ENCODE results near the gene PUSL1.
A peak's percentile ranks its signal among the peaks of the same experiment; 100 is the strongest.

PUSL1 gene

DNA sequence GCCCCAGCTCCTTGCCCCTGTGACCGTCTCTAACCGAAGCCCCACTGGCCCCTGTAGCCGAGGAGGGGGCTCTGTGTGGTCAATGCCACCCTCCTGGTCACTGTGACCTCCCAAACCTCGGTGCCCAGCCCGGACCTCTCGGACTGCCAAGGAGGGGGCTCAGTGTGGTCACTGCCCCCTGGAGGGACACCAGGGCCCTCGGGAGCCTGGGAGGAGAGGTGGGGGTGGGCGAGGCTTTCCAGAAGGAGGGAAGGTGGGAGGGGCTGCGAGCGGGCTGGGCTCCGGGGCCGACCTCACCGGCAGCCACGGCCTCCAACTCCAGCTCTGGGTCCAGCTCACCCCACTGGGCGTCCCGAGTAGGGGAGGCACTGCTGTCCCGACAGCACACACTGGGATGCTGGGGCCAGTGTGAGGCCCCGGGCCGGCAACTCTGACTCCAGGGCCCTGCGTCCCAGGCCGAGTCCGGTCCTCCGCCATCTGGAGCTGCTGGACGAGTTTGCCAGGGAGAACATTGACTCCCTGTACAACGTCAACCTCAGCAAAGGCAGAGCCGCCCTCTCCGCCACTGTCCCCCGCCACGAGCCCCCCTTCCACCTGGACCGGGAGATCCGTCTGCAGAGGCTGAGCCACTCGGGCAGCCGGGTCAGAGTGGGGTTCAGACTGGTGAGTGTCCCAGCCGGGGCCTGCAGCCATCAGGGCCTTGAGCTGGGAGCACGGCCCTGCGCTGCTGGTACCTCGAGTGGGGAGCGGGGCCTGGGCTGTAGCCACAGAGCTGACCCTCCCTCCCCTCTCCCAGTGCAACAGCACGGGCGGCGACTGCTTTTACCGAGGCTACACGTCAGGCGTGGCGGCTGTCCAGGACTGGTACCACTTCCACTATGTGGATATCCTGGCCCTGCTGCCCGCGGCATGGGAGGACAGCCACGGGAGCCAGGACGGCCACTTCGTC, 21.8 kb upstream of the PUSL1 start:
- Histone ChIP-seq H3K36me3 (ENCODE audit: control insufficient read depth, insufficient read depth, low read length) (no peaks in the 10 kb centered on the region), H3K27me3 (replicated peaks; ENCODE audit: control insufficient read depth, insufficient read depth, low read length, poor library complexity, severe bottlenecking) (no peaks in the 10 kb centered on the region), H3K9me3 (ENCODE audit: control insufficient read depth, low read length) (no peaks in the 10 kb centered on the region), H3K4me1 (ENCODE audit: control insufficient read depth, insufficient read depth, low read length, poor library complexity, severe bottlenecking) (no peaks in the 10 kb centered on the region), H3K4me3 (ENCODE audit: insufficient read depth, low read depth, low read length, poor library complexity, severe bottlenecking) (no peak overlapping the region), H3K27ac (ENCODE audit: insufficient read depth, low read length, poor library complexity, severe bottlenecking) (no peak overlapping the region)
- DNase-seq = no peak

- Histone ChIP-seq H3K9me3 (ENCODE audit: control insufficient read depth, low read length) (no peaks in the 10 kb centered on the region), H3K27me3 (replicated peaks; ENCODE audit: control insufficient read depth, insufficient read depth, low read length, poor library complexity, severe bottlenecking) (no peaks in the 10 kb centered on the region), H3K36me3 (ENCODE audit: control insufficient read depth, insufficient read depth, low read length) (no peaks in the 10 kb centered on the region), H3K4me1 (ENCODE audit: control insufficient read depth, insufficient read depth, low read length, poor library complexity, severe bottlenecking) (no peaks in the 10 kb centered on the region), H3K4me3 (ENCODE audit: insufficient read depth, low read depth, low read length, poor library complexity, severe bottlenecking) (no peak overlapping the region), H3K27ac (ENCODE audit: insufficient read depth, low read length, poor library complexity, severe bottlenecking) (no peak overlapping the region)
- no peak for DNase-seq
Observed at GRCh38 chr1:1287288-1288110, 20.9 kb upstream of the PUSL1 start.

GRCh38 chr1:1290238-1290731, 18.1 kb upstream of the PUSL1 start:
- no peaks in the 10 kb centered on the region for H3K27me3 ChIP-seq (replicated peaks; ENCODE audit: control insufficient read depth, insufficient read depth, low read length, poor library complexity, severe bottlenecking)
- no peaks in the 10 kb centered on the region for H3K9me3 ChIP-seq (ENCODE audit: control insufficient read depth, low read length)
- H3K36me3 ChIP-seq (ENCODE audit: control insufficient read depth, insufficient read depth, low read length) = no peaks in the 10 kb centered on the region
- no peak overlapping the region for H3K27ac ChIP-seq (ENCODE audit: insufficient read depth, low read length, poor library complexity, severe bottlenecking)
- no peaks in the 10 kb centered on the region for H3K4me1 ChIP-seq (ENCODE audit: control insufficient read depth, insufficient read depth, low read length, poor library complexity, severe bottlenecking)
- peak in 2 of 3 donors; percentile 23 to 52 for DNase-seq
- H3K4me3 ChIP-seq (ENCODE audit: insufficient read depth, low read depth, low read length, poor library complexity, severe bottlenecking) = no peak overlapping the region

GRCh38 chr1:1291023-1291528, 17.3 kb upstream of the PUSL1 start:
- Histone ChIP-seq H3K9me3 (ENCODE audit: control insufficient read depth, low read length) (no peaks in the 10 kb centered on the region), H3K36me3 (ENCODE audit: control insufficient read depth, insufficient read depth, low read length) (no peaks in the 10 kb centered on the region), H3K27me3 (replicated peaks; ENCODE audit: control insufficient read depth, insufficient read depth, low read length, poor library complexity, severe bottlenecking) (no peaks in the 10 kb centered on the region), H3K4me3 (ENCODE audit: insufficient read depth, low read depth, low read length, poor library complexity, severe bottlenecking) (no peak overlapping the region), H3K27ac (ENCODE audit: insufficient read depth, low read length, poor library complexity, severe bottlenecking) (no peak overlapping the region), H3K4me1 (ENCODE audit: control insufficient read depth, insufficient read depth, low read length, poor library complexity, severe bottlenecking) (no peaks in the 10 kb centered on the region)
- DNase-seq = no peak

DNA sequence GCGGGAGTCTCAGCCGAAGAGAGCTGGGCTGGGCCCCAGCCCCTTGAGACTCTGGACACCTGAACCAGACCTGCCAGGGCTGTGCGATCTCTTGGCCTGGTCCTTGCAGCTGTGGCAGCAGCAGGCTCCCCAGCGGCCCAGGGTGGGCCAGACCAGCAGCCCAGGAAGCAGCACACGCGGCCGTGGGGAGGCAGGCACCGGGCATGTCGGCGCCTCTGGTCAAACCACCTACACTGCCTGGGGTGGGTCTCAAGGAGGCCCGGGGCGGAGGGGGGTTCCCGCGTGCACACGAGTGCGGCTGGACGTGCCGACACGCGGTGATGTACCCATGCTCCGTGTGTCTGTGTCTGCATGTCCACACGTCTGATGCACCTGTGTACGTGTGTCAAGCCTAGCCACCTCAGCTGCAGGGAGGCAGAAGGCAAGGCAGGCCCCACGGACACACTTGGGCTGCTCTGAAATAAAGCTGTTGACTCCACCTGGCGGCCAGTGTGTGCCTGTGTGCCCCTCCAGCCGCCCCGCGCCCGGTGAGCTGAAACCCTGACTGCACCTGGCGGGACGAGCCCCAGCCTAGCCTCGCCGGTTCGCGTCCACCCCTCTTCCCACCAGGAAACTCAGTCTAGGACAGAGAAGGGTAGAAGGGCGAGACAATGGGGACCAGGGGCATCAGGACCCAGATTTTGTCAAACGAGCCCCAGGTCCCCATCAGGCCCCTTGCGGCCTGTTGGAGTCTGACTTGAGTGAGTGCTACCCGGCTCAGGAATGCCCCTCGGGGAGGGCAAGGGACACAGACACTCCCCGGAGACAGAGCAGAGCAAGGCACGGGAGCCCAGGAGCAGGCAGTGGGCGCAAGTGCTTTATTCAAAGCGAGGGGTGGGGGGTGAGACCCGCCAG, 16.6 kb upstream of the PUSL1 start:
- Histone ChIP-seq H3K27ac (ENCODE audit: insufficient read depth, low read length, poor library complexity, severe bottlenecking) (no peak overlapping the region), H3K4me1 (ENCODE audit: control insufficient read depth, insufficient read depth, low read length, poor library complexity, severe bottlenecking) (no peaks in the 10 kb centered on the region), H3K9me3 (ENCODE audit: control insufficient read depth, low read length) (no peaks in the 10 kb centered on the region), H3K27me3 (replicated peaks; ENCODE audit: control insufficient read depth, insufficient read depth, low read length, poor library complexity, severe bottlenecking) (no peaks in the 10 kb centered on the region), H3K36me3 (ENCODE audit: control insufficient read depth, insufficient read depth, low read length) (no peaks in the 10 kb centered on the region), H3K4me3 (ENCODE audit: insufficient read depth, low read depth, low read length, poor library complexity, severe bottlenecking) (no peak overlapping the region)
- peak; percentile 24 to 48 (median 36) for DNase-seq

GRCh38 chr1:1292442-1292779, 16.0 kb upstream of the PUSL1 start:
- DNase-seq = no peak
- Histone ChIP-seq H3K4me1 (ENCODE audit: control insufficient read depth, insufficient read depth, low read length, poor library complexity, severe bottlenecking) (no peaks in the 10 kb centered on the region), H3K4me3 (ENCODE audit: insufficient read depth, low read depth, low read length, poor library complexity, severe bottlenecking) (no peak overlapping the region), H3K36me3 (ENCODE audit: control insufficient read depth, insufficient read depth, low read length) (no peaks in the 10 kb centered on the region), H3K9me3 (ENCODE audit: control insufficient read depth, low read length) (no peaks in the 10 kb centered on the region), H3K27me3 (replicated peaks; ENCODE audit: control insufficient read depth, insufficient read depth, low read length, poor library complexity, severe bottlenecking) (no peaks in the 10 kb centered on the region), H3K27ac (ENCODE audit: insufficient read depth, low read length, poor library complexity, severe bottlenecking) (no peak overlapping the region)

- Histone ChIP-seq H3K27ac (ENCODE audit: insufficient read depth, low read length, poor library complexity, severe bottlenecking) (no peak overlapping the region), H3K9me3 (ENCODE audit: control insufficient read depth, low read length) (no peaks in the 10 kb centered on the region), H3K27me3 (replicated peaks; ENCODE audit: control insufficient read depth, insufficient read depth, low read length, poor library complexity, severe bottlenecking) (no peaks in the 10 kb centered on the region), H3K36me3 (ENCODE audit: control insufficient read depth, insufficient read depth, low read length) (no peaks in the 10 kb centered on the region), H3K4me1 (ENCODE audit: control insufficient read depth, insufficient read depth, low read length, poor library complexity, severe bottlenecking) (no peaks in the 10 kb centered on the region), H3K4me3 (ENCODE audit: insufficient read depth, low read depth, low read length, poor library complexity, severe bottlenecking) (no peak overlapping the region)
- DNase-seq = no peak
Observed at GRCh38 chr1:1292851-1293250, 15.5 kb upstream of the PUSL1 start.

DNA sequence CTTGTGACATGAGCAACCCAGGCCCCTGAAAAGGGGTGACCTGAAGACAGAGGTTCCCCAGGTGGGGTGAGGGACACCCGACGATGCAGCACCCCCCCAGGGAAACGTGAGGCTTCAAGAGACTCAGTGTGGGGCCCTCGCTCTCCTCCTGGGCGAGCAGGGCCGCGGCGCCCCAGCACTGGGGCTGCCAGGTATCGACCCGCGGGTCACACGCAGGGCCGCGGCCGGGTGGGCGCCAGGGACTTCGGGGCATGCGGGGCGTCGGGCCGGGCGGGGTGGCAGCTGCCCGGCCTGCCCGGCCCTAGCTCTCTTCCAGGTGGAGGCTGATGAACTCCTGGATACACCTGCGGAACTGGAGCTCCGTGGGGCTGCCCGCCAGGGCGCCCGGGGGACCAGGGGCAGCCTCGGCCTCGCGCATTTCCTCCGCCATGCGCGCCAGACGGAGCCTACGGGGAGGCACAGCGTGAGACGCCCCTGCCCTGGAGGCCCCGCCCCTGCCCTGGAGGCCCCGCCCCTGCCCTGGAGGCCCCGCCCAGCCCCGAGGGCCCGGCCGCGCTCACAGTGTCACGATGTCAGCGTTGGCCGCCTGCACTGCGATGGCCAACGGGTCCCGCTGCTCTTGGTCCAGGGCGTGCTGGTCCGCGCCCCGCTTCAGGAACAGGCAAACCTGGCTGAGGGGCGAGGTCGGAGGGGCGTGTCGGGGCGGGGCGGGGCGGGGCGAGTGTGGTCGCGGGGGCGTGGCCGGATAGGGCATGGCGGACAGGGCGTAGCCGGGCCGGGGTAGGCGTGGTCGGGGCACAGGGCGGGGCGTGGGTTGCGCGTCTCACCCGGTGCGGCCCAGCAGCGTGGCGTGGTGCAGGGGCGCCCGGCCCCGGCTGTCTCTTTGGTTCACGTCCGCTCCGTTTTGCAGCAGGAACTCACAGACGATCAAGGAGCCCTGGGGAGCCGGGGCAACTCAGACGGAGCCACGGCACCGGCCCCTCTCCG, 14.8 kb upstream of the PUSL1 start:
- H3K27me3 ChIP-seq (replicated peaks; ENCODE audit: control insufficient read depth, insufficient read depth, low read length, poor library complexity, severe bottlenecking) = no peaks in the 10 kb centered on the region
- no peak for DNase-seq
- no peaks in the 10 kb centered on the region for H3K9me3 ChIP-seq (ENCODE audit: control insufficient read depth, low read length)
- no peaks in the 10 kb centered on the region for H3K36me3 ChIP-seq (ENCODE audit: control insufficient read depth, insufficient read depth, low read length)
- no peaks in the 10 kb centered on the region for H3K4me1 ChIP-seq (ENCODE audit: control insufficient read depth, insufficient read depth, low read length, poor library complexity, severe bottlenecking)
- H3K4me3 ChIP-seq (ENCODE audit: insufficient read depth, low read depth, low read length, poor library complexity, severe bottlenecking) = no peak overlapping the region
- no peak overlapping the region for H3K27ac ChIP-seq (ENCODE audit: insufficient read depth, low read length, poor library complexity, severe bottlenecking)

All from effector memory CD4-positive, alpha-beta T cell (primary cell).